A673 (cell line): ENCODE data around the gene FBLN2. TPM values are rescaled to one million over a fixed set of nuclear protein-coding genes. Genes with fewer than 3 reads are reported as not detected.

Experiments
- BruUV-seq: library from RNA; stranded (reverse); fragments of 400-500 nt; replicated peaks from 2 replicates; lab custom pipeline; 2021; lab: Mats Ljungman, UMichigan
- CTCF ChIA-PET: fragments of 300-600 bp; sonication (Branson Sonifier 250); formaldehyde crosslinking; loops from one replicate; lab custom pipeline; 2022; ENCODE audit warnings: antibody characterized with exemption; lab: Charles Lee
- POLR2A ChIA-PET: fragments of 300-600 bp; sonication (Branson Sonifier 250); formaldehyde crosslinking; loops from one replicate; lab custom pipeline; 2022; ENCODE audit warnings: antibody characterized with exemption; ENCODE audit not compliant: low non-redundant PET; lab: Charles Lee
- DNase-seq: peaks from one replicate; pipeline ENCODE4 v3.0.0-alpha.2; 2015; ENCODE audit warnings: low spot score
- H3K27ac ChIP-seq: fragments of 200-600 bp; sonication (generic); 2 replicates; pipeline ENCODE4 v1.5.1; 2016; ENCODE audit warnings: mixed run types, low read depth, mild to moderate bottlenecking, mixed read lengths, antibody characterized with exemption, low read length; ENCODE audit not compliant: poor library complexity, severe bottlenecking
- H3K27me3 ChIP-seq: fragments of 200-600 bp; sonication (generic); replicated peaks from 2 replicates; pipeline ENCODE4 v1.6.1; 2017; ENCODE audit warnings: mixed run types, low read depth, mild to moderate bottlenecking, mixed read lengths, antibody characterized with exemption, low read length; ENCODE audit not compliant: insufficient read depth, poor library complexity
- H3K36me3 ChIP-seq: fragments of 200-600 bp; sonication (generic); 2 replicates; pipeline ENCODE4 v1.6.1; 2016; ENCODE audit warnings: mixed run types, mild to moderate bottlenecking, mixed read lengths, antibody characterized with exemption, low read length; ENCODE audit not compliant: insufficient read depth, poor library complexity, severe bottlenecking
- H3K4me1 ChIP-seq: fragments of 200-600 bp; sonication (generic); 2 replicates; pipeline ENCODE4 v1.6.1; 2017; ENCODE audit warnings: mixed run types, mild to moderate bottlenecking, mixed read lengths, antibody characterized with exemption, low read length; ENCODE audit not compliant: insufficient read depth, poor library complexity, severe bottlenecking
- H3K4me3 ChIP-seq: fragments of 200-600 bp; sonication (generic); 2 replicates; pipeline ENCODE4 v1.5.1; 2016; ENCODE audit warnings: low read depth, mixed run types, mild to moderate bottlenecking, mixed read lengths, low read length; ENCODE audit not compliant: poor library complexity, severe bottlenecking
- H3K9me3 ChIP-seq: fragments of 200-600 bp; sonication (generic); 2 replicates; pipeline ENCODE4 v1.6.1; 2016; ENCODE audit warnings: mixed run types, low read depth, mild to moderate bottlenecking, mixed read lengths, antibody characterized with exemption, low read length; ENCODE audit not compliant: poor library complexity, severe bottlenecking
- CTCF ChIP-seq: fragments of 300-800, 200-600 bp; sonication (generic); conservative IDR thresholded peaks from 2 replicates; pipeline ENCODE4 v1.5.1; 2017; ENCODE audit warnings: low read depth, mild to moderate bottlenecking, antibody characterized with exemption, low read length, moderate library complexity, mixed read lengths
- EZH2 ChIP-seq: fragments of 200-600 bp; sonication (generic); IDR thresholded peaks from 2 replicates; pipeline ENCODE4 v1.6.1; 2017; ENCODE audit warnings: borderline replicate concordance, low read depth, mild to moderate bottlenecking, mixed read lengths, antibody characterized with exemption, low read length; ENCODE audit not compliant: poor library complexity, severe bottlenecking
- intact Hi-C: fragments of 100-400 bp; cut with micrococcal nuclease; formaldehyde crosslinking; loops from one replicate; pipeline ENCODE4 v1.10.0; 2022; ENCODE audit not compliant: unreplicated experiment
- total RNA-seq: library from RNA; stranded (reverse); gene quantifications from 2 replicates; pipeline ENCODE4 v1.2.3, GENCODE V29; 2021

FBLN2 gene
- total RNA-seq, 1 experiment from 2014 or later = 0.71 TPM

GRCh38 chr3:13601692-13602080 lies 52.8 kb downstream of the FBLN2 start:
- TF ChIP-seq EZH2 (no peak), CTCF (no peak)
- DNase-seq = no peak
- no peak overlapping the region for H3K27ac ChIP-seq
- H3K27me3 ChIP-seq = no peaks in the 10 kb centered on the region
- H3K36me3 ChIP-seq = no peaks in the 10 kb centered on the region
- BruUV-seq = no TSS peak
- intact Hi-C loops = no loop called here
- H3K4me3 ChIP-seq = no peak overlapping the region
- POLR2A ChIA-PET = no interaction called here
- H3K9me3 ChIP-seq = no peaks in the 10 kb centered on the region
- CTCF ChIA-PET = no interaction called here
- H3K4me1 ChIP-seq = no peaks in the 10 kb centered on the region

GRCh38 chr3:13605555-13605954 lies 56.6 kb downstream of the FBLN2 start:
- ChIA-PET CTCF (no interaction called here), POLR2A (no interaction called here)
- BruUV-seq = no TSS peak

GRCh38 chr3:13607821-13608597 lies 59.1 kb downstream of the FBLN2 start:
- Histone ChIP-seq H3K27me3 (no peaks in the 10 kb centered on the region), H3K27ac (no peak overlapping the region), H3K4me3 (no peak overlapping the region), H3K36me3 (no peaks in the 10 kb centered on the region), H3K9me3 (no peaks in the 10 kb centered on the region), H3K4me1 (no peaks in the 10 kb centered on the region)
- BruUV-seq = no TSS peak
- TF ChIP-seq CTCF (no peak), EZH2 (no peak)
- CTCF ChIA-PET = no interaction called here
- POLR2A ChIA-PET = no interaction called here
- intact Hi-C loops = no loop called here
- no peak for DNase-seq

More at GRCh38 chr3:13605555-13605954, 56.6 kb downstream of the FBLN2 start:
- no peak overlapping the region for H3K27ac ChIP-seq
- H3K36me3 ChIP-seq = no peaks in the 10 kb centered on the region
- intact Hi-C loops = no loop called here
- TF ChIP-seq CTCF (no peak), EZH2 (no peak)
- H3K4me3 ChIP-seq = no peak overlapping the region
- H3K4me1 ChIP-seq = no peaks in the 10 kb centered on the region
- H3K27me3 ChIP-seq = no peaks in the 10 kb centered on the region
- no peak for DNase-seq
- no peaks in the 10 kb centered on the region for H3K9me3 ChIP-seq
